HG02642 (cell line): ENCODE measurements around the gene GGT6.

Source experiments
- ATAC-seq: cut with Tn5 transposase; IDR thresholded peaks from one replicate; pipeline ENCODE4 v1.9.1; 2021; ENCODE audit warnings: mild to moderate bottlenecking; ENCODE audit not compliant: unreplicated experiment, poor library complexity

The GGT6 gene

GRCh38 chr17:4576729-4577322 lies 16.4 kb upstream of the GGT6 start:
- ATAC-seq: no peak

- no peak for ATAC-seq
Measured at GRCh38 chr17:4576161-4576558, 15.8 kb upstream of the GGT6 start.

DNA sequence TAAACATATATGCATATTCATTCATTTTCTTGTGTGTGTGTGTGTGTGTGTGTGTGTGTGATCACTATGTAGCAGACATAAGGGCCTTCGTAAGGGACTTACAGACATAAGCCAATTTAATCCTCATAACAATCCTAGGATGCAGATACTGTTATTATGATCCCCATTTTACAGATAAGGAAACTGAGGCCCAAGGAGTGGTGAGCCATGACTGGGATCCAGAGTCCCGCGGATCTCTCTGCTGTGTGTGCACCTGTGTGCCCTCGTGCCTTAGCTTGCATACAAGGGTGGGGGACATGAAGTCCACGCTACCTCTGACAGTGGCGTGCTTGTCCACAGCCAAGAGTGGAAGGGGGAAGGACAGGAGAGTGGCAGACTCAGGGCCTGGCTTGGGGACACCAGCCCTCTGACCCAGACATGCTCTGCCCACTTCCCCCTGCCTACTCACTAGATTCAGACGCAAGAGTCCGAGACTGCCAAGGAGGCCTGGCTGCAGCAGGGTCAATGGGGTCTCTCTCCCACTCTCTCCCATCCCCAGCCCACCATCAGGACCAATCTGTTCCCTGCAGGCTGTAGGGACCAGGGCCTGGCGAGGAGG lies 14.2 kb upstream of the GGT6 start:
- ATAC-seq: no peak

GRCh38 chr17:4573669-4574068 lies 13.3 kb upstream of the GGT6 start:
- no peak for ATAC-seq

DNA sequence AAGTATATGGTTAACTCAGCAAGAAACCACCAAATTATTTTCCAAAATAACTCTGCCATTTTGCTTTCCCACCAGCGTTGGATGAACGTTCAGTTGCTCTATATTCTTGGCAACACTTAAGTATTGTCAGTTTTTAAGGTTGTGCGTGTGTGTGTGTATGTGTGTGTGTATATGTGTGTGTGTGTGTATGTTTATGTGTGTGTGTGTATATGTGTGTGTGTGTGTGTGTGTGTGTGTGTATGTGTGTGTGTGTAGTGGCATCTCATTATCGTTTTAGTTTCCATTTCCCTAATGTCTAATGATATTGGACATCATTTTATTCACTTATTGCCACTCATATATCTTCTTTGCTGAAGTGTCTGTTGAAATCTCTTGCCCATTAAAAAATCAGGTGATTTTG lies 12.7 kb upstream of the GGT6 start:
- no peak for ATAC-seq

DNA sequence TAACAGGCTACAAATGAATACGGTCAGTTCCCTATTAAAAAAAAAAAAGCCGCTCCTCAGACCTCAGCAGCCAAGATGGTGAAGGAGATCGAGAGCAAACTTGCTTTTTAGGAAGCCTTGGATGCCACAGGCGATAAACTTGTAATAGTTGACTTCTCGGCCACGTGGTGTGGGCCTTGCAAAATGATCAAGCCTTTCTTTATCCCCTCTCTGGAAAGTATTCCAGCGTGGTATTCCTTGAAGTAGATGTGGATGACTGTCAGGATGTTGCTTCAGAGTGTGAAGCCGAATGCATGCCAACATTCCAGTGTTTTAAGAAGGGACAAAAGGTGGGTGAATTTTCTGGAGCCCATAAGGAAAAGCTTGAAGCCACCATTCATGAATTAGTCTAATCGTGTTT lies 11.8 kb upstream of the GGT6 start:
- no peak for ATAC-seq

- no peak for ATAC-seq
Measured at GRCh38 chr17:4569591-4569990, 9.2 kb upstream of the GGT6 start.

GRCh38 chr17:4566785-4567184 lies 6.4 kb upstream of the GGT6 start:
- ATAC-seq: no peak

- no peak for ATAC-seq
Measured at GRCh38 chr17:4565209-4566141, 5.1 kb upstream of the GGT6 start.

- no peak for ATAC-seq
Measured at GRCh38 chr17:4562015-4562969, 1.9 kb upstream of the GGT6 start.

- no peak for ATAC-seq
Measured at GRCh38 chr17:4560837-4561256, 470 bp upstream of the GGT6 start.

DNA sequence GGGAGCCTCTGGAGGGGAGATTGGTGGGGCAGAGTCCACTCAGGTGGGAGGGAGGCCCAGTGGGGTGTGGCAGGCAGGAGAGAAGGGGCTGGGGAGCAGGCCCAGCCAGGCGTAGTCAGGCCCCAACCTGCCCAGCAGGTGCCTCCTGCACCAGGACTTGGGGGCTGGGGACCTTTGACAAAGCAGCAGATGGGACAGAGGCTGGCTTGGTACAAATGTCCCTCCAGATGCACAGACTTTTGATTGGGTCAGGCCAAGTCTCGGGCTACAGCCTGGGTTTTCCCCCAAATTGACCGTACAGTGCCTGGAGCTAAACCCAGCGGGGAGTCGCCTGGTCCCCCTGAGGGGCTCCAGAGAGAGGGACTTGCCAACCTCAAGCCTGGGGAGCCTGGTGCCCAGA lies 411 bp downstream of the GGT6 start:
- ATAC-seq: no peak

GRCh38 chr17:4559139-4559791 lies 1.1 kb downstream of the GGT6 start:
- ATAC-seq: no peak

- no peak for ATAC-seq
Measured at GRCh38 chr17:4558347-4558971, 1.9 kb downstream of the GGT6 start.

DNA sequence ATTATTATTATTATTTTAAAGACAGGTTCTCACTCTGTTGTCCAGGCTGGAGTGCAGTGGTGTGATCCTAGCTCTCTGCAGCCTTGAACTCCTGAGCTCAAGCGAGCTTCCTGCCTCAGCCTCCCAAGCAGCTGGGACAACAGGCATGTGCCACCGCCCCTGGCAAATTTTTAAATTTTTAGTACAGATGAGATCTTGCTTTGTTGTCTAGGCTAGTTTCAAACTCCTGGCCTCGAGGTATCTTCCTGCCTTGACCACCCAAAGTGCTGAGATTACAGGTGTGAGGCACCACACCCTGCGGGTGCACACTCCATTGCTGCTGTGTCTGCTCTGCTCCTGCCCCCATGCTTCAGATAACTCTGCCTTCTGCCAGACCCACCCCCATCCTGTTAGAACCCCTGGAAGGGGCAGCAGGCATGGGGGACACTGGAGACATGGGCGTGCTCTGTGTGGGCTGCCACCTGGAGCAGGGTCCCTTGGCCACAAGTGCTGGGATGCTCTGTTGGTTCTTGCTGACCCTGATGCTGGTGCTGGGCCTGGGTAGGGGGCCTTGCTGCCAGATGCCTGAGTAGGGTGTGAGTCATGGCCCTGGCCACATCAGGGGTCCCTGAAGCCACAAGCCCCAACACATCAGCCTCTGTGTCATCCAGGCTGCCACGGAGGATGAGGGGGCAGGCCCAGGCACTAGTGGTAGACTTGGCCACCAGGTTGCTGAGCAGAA lies 2.6 kb downstream of the GGT6 start:
- ATAC-seq: no peak

GRCh38 chr17:4556996-4557395 lies 3.4 kb downstream of the GGT6 start:
- no peak for ATAC-seq

- no peak for ATAC-seq
Measured at GRCh38 chr17:4555873-4556759, 4.3 kb downstream of the GGT6 start.
